BE2C (cell line): ENCODE measurements around the gene UBALD1.

ENCODE experiments used
- DNase-seq: peaks from one replicate; pipeline ENCODE4 v3.0.0-alpha.2; 2020
- H3K27me3 ChIP-seq: fragments of 250-450 bp; sonication (Bioruptor Pico); 2 replicates; pipeline ENCODE4 v1.5.1; 2020; ENCODE audit warnings: mild to moderate bottlenecking
- H3K36me3 ChIP-seq: fragments of 250-450 bp; sonication (Bioruptor Pico); 2 replicates; pipeline ENCODE4 v1.5.1; 2020; ENCODE audit warnings: mild to moderate bottlenecking
- H3K4me1 ChIP-seq: fragments of 250-450 bp; sonication (Bioruptor Pico); 2 replicates; pipeline ENCODE4 v1.5.1; 2020
- H3K4me3 ChIP-seq: 2 replicates; pipeline ENCODE4 v1.5.1; 2011; ENCODE audit warnings: low read depth, low read length
- H3K9me3 ChIP-seq: fragments of 250-450 bp; sonication (Bioruptor Pico); 2 replicates; pipeline ENCODE4 v1.5.1; 2020
- TF ChIP-seq, protein P1 (sequence below): IDR thresholded peaks from 2 replicates; pipeline ENCODE4 v1.5.1; 2012; ENCODE audit warnings: mild to moderate bottlenecking, low read depth, low read length

UBALD1 gene

DNA sequence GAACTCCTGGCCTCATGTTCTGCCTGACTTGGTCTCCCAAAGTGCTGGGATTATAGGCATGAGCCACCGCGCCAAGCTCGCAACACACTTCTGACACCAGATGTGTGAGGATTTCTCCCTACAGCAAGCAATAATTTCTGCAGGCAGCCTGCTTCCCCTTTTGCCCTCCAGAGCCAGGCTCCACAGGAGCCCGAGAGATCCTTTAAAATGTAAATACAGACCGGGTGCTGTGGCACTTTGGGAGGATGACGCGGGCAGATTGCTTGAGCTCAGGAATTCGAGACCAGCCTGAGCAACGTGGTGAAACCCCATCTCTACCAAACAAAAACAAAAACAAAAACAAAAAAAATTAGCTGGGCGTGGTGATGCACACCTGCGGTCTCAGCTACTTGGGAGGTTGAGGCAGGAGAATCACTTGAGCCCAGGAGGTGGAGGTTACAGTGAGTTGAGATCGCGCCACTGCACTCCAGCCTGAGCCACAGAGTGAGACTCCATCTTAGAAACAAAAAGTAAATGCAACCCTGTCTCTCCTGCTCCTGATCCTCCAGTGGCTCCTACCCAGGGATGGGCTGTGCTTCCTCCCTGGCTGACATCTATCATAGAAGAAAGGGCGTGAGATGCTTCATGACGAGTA lies 43.9 kb downstream of the UBALD1 start:
- H3K27me3 ChIP-seq, result no peaks in the 10 kb centered on the region
- no peak overlapping the region for H3K4me3 ChIP-seq
- no peaks in the 10 kb centered on the region for H3K4me1 ChIP-seq
- TF ChIP-seq, protein P1, sequence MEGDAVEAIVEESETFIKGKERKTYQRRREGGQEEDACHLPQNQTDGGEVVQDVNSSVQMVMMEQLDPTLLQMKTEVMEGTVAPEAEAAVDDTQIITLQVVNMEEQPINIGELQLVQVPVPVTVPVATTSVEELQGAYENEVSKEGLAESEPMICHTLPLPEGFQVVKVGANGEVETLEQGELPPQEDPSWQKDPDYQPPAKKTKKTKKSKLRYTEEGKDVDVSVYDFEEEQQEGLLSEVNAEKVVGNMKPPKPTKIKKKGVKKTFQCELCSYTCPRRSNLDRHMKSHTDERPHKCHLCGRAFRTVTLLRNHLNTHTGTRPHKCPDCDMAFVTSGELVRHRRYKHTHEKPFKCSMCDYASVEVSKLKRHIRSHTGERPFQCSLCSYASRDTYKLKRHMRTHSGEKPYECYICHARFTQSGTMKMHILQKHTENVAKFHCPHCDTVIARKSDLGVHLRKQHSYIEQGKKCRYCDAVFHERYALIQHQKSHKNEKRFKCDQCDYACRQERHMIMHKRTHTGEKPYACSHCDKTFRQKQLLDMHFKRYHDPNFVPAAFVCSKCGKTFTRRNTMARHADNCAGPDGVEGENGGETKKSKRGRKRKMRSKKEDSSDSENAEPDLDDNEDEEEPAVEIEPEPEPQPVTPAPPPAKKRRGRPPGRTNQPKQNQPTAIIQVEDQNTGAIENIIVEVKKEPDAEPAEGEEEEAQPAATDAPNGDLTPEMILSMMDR, result no peak
- H3K9me3 ChIP-seq, result no peaks in the 10 kb centered on the region
- no peak for DNase-seq
- no peaks in the 10 kb centered on the region for H3K36me3 ChIP-seq

DNA sequence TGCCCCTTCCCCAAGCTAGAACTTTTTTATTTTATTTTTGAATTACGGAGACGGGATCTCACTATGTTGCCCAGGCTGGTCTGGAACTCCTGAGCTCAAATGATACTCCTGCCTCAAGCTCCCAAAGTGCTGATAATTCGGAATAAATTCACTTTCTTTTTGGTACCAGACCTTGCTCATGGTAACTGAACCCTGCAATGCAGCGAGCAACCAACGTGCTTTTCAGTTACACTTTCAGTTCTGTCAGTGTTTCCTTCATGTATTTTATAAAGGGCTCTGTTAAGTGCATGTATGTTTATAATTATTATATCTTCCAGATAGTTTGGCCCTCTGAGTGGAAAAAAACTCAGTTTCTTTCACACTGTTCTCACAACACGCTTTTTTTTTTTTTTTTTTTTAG lies 44.6 kb downstream of the UBALD1 start:
- H3K4me3 ChIP-seq, result no peak overlapping the region
- no peaks in the 10 kb centered on the region for H3K27me3 ChIP-seq
- H3K9me3 ChIP-seq, result no peaks in the 10 kb centered on the region
- TF ChIP-seq, protein P1, result no peak
- no peak for DNase-seq
- no peaks in the 10 kb centered on the region for H3K4me1 ChIP-seq
- H3K36me3 ChIP-seq, result no peaks in the 10 kb centered on the region

DNA sequence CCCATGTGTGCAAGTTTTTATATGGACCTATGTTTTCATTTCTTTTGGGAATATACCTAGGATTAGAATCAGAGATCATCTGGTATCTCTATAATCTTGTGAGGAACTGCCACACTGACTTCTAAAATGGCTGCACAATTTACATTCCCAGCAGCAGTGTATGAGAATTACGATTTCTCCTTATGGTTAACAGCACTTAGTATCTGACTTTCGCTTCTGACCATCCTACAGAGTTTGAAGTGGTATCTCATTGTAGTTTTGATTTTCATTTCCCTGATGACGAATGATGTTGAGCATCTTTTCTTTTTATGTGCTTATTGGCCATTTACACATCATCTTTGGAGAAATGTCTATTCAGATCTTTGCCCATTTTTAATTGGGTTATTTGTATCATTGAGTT lies 48.5 kb downstream of the UBALD1 start:
- Histone ChIP-seq H3K9me3 (no peaks in the 10 kb centered on the region), H3K27me3 (no peaks in the 10 kb centered on the region), H3K4me1 (no peaks in the 10 kb centered on the region), H3K36me3 (no peaks in the 10 kb centered on the region), H3K4me3 (no peak overlapping the region)
- DNase-seq, result no peak
- TF ChIP-seq, protein P1, result no peak

DNA sequence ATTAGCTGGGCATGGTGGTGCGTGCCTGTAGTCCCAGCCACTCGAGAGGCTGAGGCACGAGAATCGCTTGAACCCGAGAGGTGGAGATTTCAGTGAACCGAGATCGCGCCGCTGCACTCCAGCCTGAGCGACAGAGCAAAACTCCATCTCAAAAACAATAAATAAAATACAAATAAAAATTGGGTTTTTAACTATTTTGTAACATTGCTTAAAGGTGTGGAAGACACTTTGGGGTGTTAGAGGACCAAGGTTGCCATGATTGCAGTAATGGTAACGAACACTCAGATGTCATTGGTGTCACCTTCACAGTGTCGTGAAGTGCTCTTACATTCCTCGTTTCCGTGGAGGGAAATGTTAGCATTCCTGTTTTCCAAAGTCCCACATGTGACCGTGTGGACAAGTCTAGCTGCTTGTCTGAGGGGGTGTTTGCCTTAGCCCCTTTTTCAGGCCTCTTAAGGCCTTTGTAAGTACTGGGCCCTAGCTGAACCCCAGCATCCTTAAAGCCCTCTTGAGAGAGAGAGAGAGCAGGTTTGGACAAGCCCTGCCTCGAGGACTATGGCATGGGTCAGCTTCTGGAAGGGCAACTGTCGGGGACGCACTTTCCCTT lies 49.9 kb downstream of the UBALD1 start:
- Histone ChIP-seq H3K9me3 (no peaks in the 10 kb centered on the region), H3K4me1 (no peaks in the 10 kb centered on the region), H3K27me3 (no peaks in the 10 kb centered on the region), H3K36me3 (no peaks in the 10 kb centered on the region), H3K4me3 (no peak overlapping the region)
- TF ChIP-seq, protein P1, result no peak
- no peak for DNase-seq

DNA sequence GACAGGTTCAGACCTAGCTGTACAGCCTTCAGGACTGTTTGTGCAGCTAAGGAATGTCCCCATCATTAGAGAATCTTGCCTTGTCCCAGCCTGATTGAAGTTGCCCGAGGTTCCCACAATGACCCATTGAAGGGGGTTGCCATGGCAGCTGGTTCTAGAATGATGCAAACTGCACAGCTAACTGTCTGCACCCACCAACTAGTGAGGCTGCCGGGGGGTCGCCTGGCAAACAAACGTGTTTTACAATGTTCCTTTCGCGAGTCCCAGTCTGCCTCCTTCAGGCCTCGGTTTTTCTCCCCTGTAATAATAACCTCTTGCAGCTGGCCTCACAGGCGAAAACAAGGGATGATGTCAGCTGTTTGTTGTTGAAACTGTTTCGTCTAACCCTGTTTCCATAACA lies 53.1 kb downstream of the UBALD1 start:
- no peak for DNase-seq

More for the DNA sequence above, 53.1 kb downstream of the UBALD1 start:
- TF ChIP-seq, protein P1, result no peak
- no peaks in the 10 kb centered on the region for H3K27me3 ChIP-seq
- no peaks in the 10 kb centered on the region for H3K36me3 ChIP-seq
- no peaks in the 10 kb centered on the region for H3K9me3 ChIP-seq
- no peaks in the 10 kb centered on the region for H3K4me1 ChIP-seq
- H3K4me3 ChIP-seq, result no peak overlapping the region
